ENCODE results near the gene PTF1A.
A peak's percentile ranks its signal among the peaks of the same experiment; 100 is the strongest.

Gene PTF1A

DNA sequence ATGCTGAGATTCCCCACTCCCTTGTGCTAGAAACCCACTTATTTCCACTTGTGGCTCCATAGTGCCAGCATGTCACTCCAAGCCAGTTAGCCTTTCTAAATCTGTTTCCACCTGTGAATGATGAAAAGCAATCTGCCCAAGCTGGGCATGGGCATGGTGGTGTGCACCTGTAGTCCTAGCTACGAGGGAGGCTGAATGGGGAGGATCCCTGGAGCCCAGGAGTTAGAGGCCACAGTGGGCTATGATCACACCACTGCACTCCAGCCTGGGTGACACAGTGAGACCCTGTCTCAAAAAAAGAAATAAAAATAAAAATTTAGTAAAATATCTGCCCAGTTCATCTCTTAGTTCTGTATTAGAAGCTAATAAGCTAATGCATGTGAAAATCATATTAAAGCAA, 5.0 kb upstream of the PTF1A start:
- H3K4me2 ChIP-seq (ENCODE audit: insufficient read depth, low read length, poor library complexity, severe bottlenecking) = no peak overlapping the region
- H3K18ac ChIP-seq (ENCODE audit: low read length) = no peak overlapping the region
- peaks cover 14 to 63% (median 55%) of the 10 kb centered on the region in 3 experiments for H3K27me3 ChIP-seq (ENCODE audit: control insufficient read depth in 3 of 3, insufficient read depth in 3 of 3, low read depth in 1 of 3, low read length in 3 of 3)
- H4K91ac ChIP-seq (ENCODE audit: low read depth, low read length, poor library complexity) = no peak overlapping the region
- WGBS, 2 donors (ENCODE audit: extremely low coverage in 2 of 2, insufficient read length in 2 of 2, insufficient replicate concordance in 1 of 2) = no CpG with 5 or more reads among the region's 1 CpG
- H3K23ac ChIP-seq (ENCODE audit: low read depth, low read length, poor library complexity) = no peak overlapping the region
- no peak overlapping the region for H2BK12ac ChIP-seq (ENCODE audit: low read length)
- H4K8ac ChIP-seq (ENCODE audit: low read depth, low read length) = no peak overlapping the region
- H3K9me3 ChIP-seq (replicated peaks in 1 of 2; ENCODE audit: control insufficient read depth in 2 of 2, insufficient read depth in 1 of 2, low read depth in 1 of 2, low read length in 2 of 2) = no peaks in the 10 kb centered on the region
- H3K27ac ChIP-seq (replicated peaks; ENCODE audit: low read length) = no peak overlapping the region
- H3K4me1 ChIP-seq (ENCODE audit: control insufficient read depth in 2 of 2, insufficient read depth in 1 of 2, low read depth in 1 of 2, low read length in 2 of 2) = peaks cover 0 to 6% of the 10 kb centered on the region in 2 donors
- no peak overlapping the region for H3K9ac ChIP-seq (ENCODE audit: low read depth, low read length, poor library complexity)
- H2AK5ac ChIP-seq (ENCODE audit: low read depth, low read length) = no peak overlapping the region
- no peak overlapping the region for H2BK120ac ChIP-seq (ENCODE audit: low read depth, low read length)
- no peak for DNase-seq (ENCODE audit: low spot score)
- no peak overlapping the region for H3K4ac ChIP-seq (ENCODE audit: low read length)
- no peak overlapping the region for H2BK15ac ChIP-seq (ENCODE audit: low read length)
- H2BK5ac ChIP-seq (ENCODE audit: low read length) = no peak overlapping the region
- H3K36me3 ChIP-seq (replicated peaks in 1 of 2; ENCODE audit: control insufficient read depth in 2 of 2, insufficient read depth in 2 of 2, low read length in 2 of 2) = no peaks in the 10 kb centered on the region
- H3K14ac ChIP-seq (ENCODE audit: low read length) = no peak overlapping the region
- no peaks in the 10 kb centered on the region for H3K79me1 ChIP-seq (ENCODE audit: low read depth, low read length)
- no peak overlapping the region for H3K4me3 ChIP-seq (ENCODE audit: low read length in 2 of 2)
- H2AFZ ChIP-seq (ENCODE audit: low read length) = no peak overlapping the region

- no peak overlapping the region for H2BK120ac ChIP-seq (ENCODE audit: low read depth, low read length)
- no peak overlapping the region for H4K91ac ChIP-seq (ENCODE audit: low read depth, low read length, poor library complexity)
- no peak overlapping the region for H3K9ac ChIP-seq (ENCODE audit: low read depth, low read length, poor library complexity)
- WGBS, 2 donors (ENCODE audit: extremely low coverage in 2 of 2, insufficient read length in 2 of 2, insufficient replicate concordance in 1 of 2) = no CpG with 5 or more reads among the region's 5 CpGs
- no peak overlapping the region for H2AFZ ChIP-seq (ENCODE audit: low read length)
- DNase-seq (ENCODE audit: low spot score) = no peak
- H2AK5ac ChIP-seq (ENCODE audit: low read depth, low read length) = no peak overlapping the region
- H4K8ac ChIP-seq (ENCODE audit: low read depth, low read length) = no peak overlapping the region
- H3K18ac ChIP-seq (ENCODE audit: low read length) = no peak overlapping the region
- H2BK12ac ChIP-seq (ENCODE audit: low read length) = no peak overlapping the region
- no peak overlapping the region for H3K4ac ChIP-seq (ENCODE audit: low read length)
- peaks cover 0 to 6% of the 10 kb centered on the region in 2 donors for H3K4me1 ChIP-seq (ENCODE audit: control insufficient read depth in 2 of 2, insufficient read depth in 1 of 2, low read depth in 1 of 2, low read length in 2 of 2)
- H3K36me3 ChIP-seq (replicated peaks in 1 of 2; ENCODE audit: control insufficient read depth in 2 of 2, insufficient read depth in 2 of 2, low read length in 2 of 2) = no peaks in the 10 kb centered on the region
- H3K9me3 ChIP-seq (replicated peaks in 1 of 2; ENCODE audit: control insufficient read depth in 2 of 2, insufficient read depth in 1 of 2, low read depth in 1 of 2, low read length in 2 of 2) = no peaks in the 10 kb centered on the region
- no peak overlapping the region for H3K4me2 ChIP-seq (ENCODE audit: insufficient read depth, low read length, poor library complexity, severe bottlenecking)
- H3K4me3 ChIP-seq (ENCODE audit: low read length in 2 of 2) = no peak overlapping the region
- no peak overlapping the region for H3K27ac ChIP-seq (replicated peaks; ENCODE audit: low read length)
- H3K23ac ChIP-seq (ENCODE audit: low read depth, low read length, poor library complexity) = no peak overlapping the region
- no peak overlapping the region for H2BK15ac ChIP-seq (ENCODE audit: low read length)
- peaks cover 26 to 75% (median 68%) of the 10 kb centered on the region in 3 experiments for H3K27me3 ChIP-seq (ENCODE audit: control insufficient read depth in 3 of 3, insufficient read depth in 3 of 3, low read depth in 1 of 3, low read length in 3 of 3)
- no peak overlapping the region for H3K14ac ChIP-seq (ENCODE audit: low read length)
- no peak overlapping the region for H2BK5ac ChIP-seq (ENCODE audit: low read length)
- H3K79me1 ChIP-seq (ENCODE audit: low read depth, low read length) = no peaks in the 10 kb centered on the region
Observed at GRCh38 chr10:23189024-23189423, 3.1 kb upstream of the PTF1A start.

DNA sequence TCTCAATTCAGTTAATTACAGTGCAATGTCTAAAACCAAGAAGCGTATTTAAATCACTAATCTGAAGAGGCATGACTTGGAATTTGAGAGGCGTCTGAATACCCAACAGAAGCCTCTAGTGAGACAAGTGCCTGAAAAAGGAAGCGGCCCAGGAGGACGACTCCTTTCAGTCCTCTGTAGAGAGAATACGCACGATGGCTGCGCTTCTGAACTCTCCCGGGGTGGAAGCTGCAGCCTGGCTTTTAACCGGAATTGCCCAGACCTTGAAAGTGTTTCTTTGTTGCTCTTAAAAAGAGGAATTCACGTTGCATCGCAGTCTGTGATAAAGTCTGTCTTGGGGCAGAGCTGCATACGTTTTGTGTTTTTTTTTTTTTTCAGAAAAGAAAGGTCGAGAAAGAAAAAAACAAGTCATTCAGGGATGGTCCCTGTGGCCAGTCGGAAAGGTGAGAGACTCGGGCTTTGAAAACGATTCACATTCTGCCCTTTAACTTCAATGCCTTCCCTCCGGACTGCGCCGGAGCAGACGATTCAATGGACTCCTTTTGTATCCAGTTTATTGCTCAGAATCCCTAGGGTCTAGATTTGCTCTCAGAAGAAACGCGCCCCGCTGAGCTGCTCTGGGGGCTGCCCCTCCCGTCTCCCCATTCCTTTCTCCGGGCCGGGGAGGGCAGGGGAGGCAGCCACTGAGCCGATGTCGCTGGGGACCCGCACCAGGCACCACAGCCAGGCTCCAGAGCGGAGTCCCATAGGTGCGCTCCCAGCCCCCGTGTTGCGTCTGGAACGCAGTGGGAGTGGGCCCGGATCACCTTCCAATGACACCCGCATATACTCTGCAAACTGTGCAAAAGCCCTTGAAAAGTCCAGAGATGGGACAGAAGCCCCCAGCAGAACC, 994 bp upstream of the PTF1A start:
- Histone ChIP-seq H3K36me3 (replicated peaks in 1 of 2; ENCODE audit: control insufficient read depth in 2 of 2, insufficient read depth in 2 of 2, low read length in 2 of 2) (no peaks in the 10 kb centered on the region), H2BK120ac (ENCODE audit: low read depth, low read length) (no peak overlapping the region), H4K8ac (ENCODE audit: low read depth, low read length) (no peak overlapping the region), H4K91ac (ENCODE audit: low read depth, low read length, poor library complexity) (no peak overlapping the region), H3K4me3 (ENCODE audit: low read length in 2 of 2) (no peak overlapping the region), H3K79me1 (ENCODE audit: low read depth, low read length) (no peaks in the 10 kb centered on the region), H3K9me3 (replicated peaks in 1 of 2; ENCODE audit: control insufficient read depth in 2 of 2, insufficient read depth in 1 of 2, low read depth in 1 of 2, low read length in 2 of 2) (no peaks in the 10 kb centered on the region), H3K14ac (ENCODE audit: low read length) (no peak overlapping the region), H3K27me3 (ENCODE audit: control insufficient read depth in 3 of 3, insufficient read depth in 3 of 3, low read depth in 1 of 3, low read length in 3 of 3) (peaks cover 41 to 94% (median 88%) of the 10 kb centered on the region in 3 experiments), H3K18ac (ENCODE audit: low read length) (peak overlapping the region; percentile 8), H3K4me2 (ENCODE audit: insufficient read depth, low read length, poor library complexity, severe bottlenecking) (peak overlapping the region; percentile 52), H3K23ac (ENCODE audit: low read depth, low read length, poor library complexity) (no peak overlapping the region), H2BK15ac (ENCODE audit: low read length) (no peak overlapping the region), H3K27ac (replicated peaks; ENCODE audit: low read length) (no peak overlapping the region), H3K9ac (ENCODE audit: low read depth, low read length, poor library complexity) (no peak overlapping the region), H3K4ac (ENCODE audit: low read length) (no peak overlapping the region), H3K4me1 (ENCODE audit: control insufficient read depth in 2 of 2, insufficient read depth in 1 of 2, low read depth in 1 of 2, low read length in 2 of 2) (peaks cover 0 to 8% of the 10 kb centered on the region in 2 donors), H2AK5ac (ENCODE audit: low read depth, low read length) (no peak overlapping the region), H2AFZ (ENCODE audit: low read length) (peak overlapping the region; percentile 17), H2BK5ac (ENCODE audit: low read length) (no peak overlapping the region), H2BK12ac (ENCODE audit: low read length) (no peak overlapping the region)
- no CpG with 5 or more reads among the region's 36 CpGs for WGBS, 2 donors (ENCODE audit: extremely low coverage in 2 of 2, insufficient read length in 2 of 2, insufficient replicate concordance in 1 of 2)
- no peak for DNase-seq (ENCODE audit: low spot score)

GRCh38 chr10:23192712-23193434, 761 bp downstream of the PTF1A start:
- Histone ChIP-seq H2AK5ac (ENCODE audit: low read depth, low read length) (no peak overlapping the region), H2BK15ac (ENCODE audit: low read length) (no peak overlapping the region), H3K79me1 (ENCODE audit: low read depth, low read length) (no peaks in the 10 kb centered on the region), H3K36me3 (replicated peaks in 1 of 2; ENCODE audit: control insufficient read depth in 2 of 2, insufficient read depth in 2 of 2, low read length in 2 of 2) (no peaks in the 10 kb centered on the region), H2AFZ (ENCODE audit: low read length) (peak overlapping the region; percentile 56), H2BK120ac (ENCODE audit: low read depth, low read length) (no peak overlapping the region), H3K27me3 (ENCODE audit: control insufficient read depth in 3 of 3, insufficient read depth in 3 of 3, low read depth in 1 of 3, low read length in 3 of 3) (peaks cover 52 to 97% (median 95%) of the 10 kb centered on the region in 3 experiments), H3K4me1 (ENCODE audit: control insufficient read depth in 2 of 2, insufficient read depth in 1 of 2, low read depth in 1 of 2, low read length in 2 of 2) (peaks cover 0 to 8% of the 10 kb centered on the region in 2 donors), H4K8ac (ENCODE audit: low read depth, low read length) (no peak overlapping the region), H3K9me3 (replicated peaks in 1 of 2; ENCODE audit: control insufficient read depth in 2 of 2, insufficient read depth in 1 of 2, low read depth in 1 of 2, low read length in 2 of 2) (no peaks in the 10 kb centered on the region), H2BK5ac (ENCODE audit: low read length) (no peak overlapping the region), H3K9ac (ENCODE audit: low read depth, low read length, poor library complexity) (peak overlapping the region; percentile 66), H3K4me2 (ENCODE audit: insufficient read depth, low read length, poor library complexity, severe bottlenecking) (peak overlapping the region; percentile 31), H3K14ac (ENCODE audit: low read length) (no peak overlapping the region), H4K91ac (ENCODE audit: low read depth, low read length, poor library complexity) (no peak overlapping the region), H2BK12ac (ENCODE audit: low read length) (no peak overlapping the region), H3K23ac (ENCODE audit: low read depth, low read length, poor library complexity) (no peak overlapping the region), H3K4ac (ENCODE audit: low read length) (no peak overlapping the region), H3K4me3 (ENCODE audit: low read length in 2 of 2) (no peak overlapping the region), H3K18ac (ENCODE audit: low read length) (peak overlapping the region; percentile 65), H3K27ac (replicated peaks; ENCODE audit: low read length) (no peak overlapping the region)
- DNase-seq (ENCODE audit: low spot score) = no peak
- WGBS, 2 donors (ENCODE audit: extremely low coverage in 2 of 2, insufficient read length in 2 of 2, insufficient replicate concordance in 1 of 2) = no CpG with 5 or more reads among the region's 100 CpGs

Data from neuronal stem cell (in vitro differentiated cells).